Activated CD4-positive, alpha-beta T cell treated with anti-CD3 and anti-CD28 coated beads, Interleukin-2, Interleukin-6, amounts not matched to agents 100 ng/mL and 50 ng/mL, durations not matched to agents 16 hours and 8 hours (primary cell): ENCODE results near the gene ZSCAN10.
"Not testable (repeated sequence)": the region's sequence is repeated elsewhere in the genome, so short reads cannot be mapped to it uniquely, and the experiment has no call there.

Source experiments
- DNase-seq: peaks from one replicate; pipeline ENCODE4 v3.0.0-alpha.2; 2020

ZSCAN10 gene

GRCh38 chr16:3059041-3059722 lies 39.9 kb downstream of the ZSCAN10 start:
- DNase-seq: peak; percentile 94

GRCh38 chr16:3058139-3059030 lies 40.7 kb downstream of the ZSCAN10 start:
- peak; percentile 74 for DNase-seq

- DNase-seq: peak; percentile 66
Observed at GRCh38 chr16:3057181-3058138, 41.6 kb downstream of the ZSCAN10 start.

GRCh38 chr16:3056336-3057180 lies 42.5 kb downstream of the ZSCAN10 start:
- no peak for DNase-seq

- not testable (repeated sequence) for DNase-seq
Observed at GRCh38 chr16:3055734-3056115, 43.4 kb downstream of the ZSCAN10 start.

GRCh38 chr16:3054965-3055733 lies 43.9 kb downstream of the ZSCAN10 start:
- peak; percentile 82 for DNase-seq

- peak; percentile 39 for DNase-seq
Observed at GRCh38 chr16:3053330-3053710, 45.8 kb downstream of the ZSCAN10 start.

- peak; percentile 41 for DNase-seq
Observed at GRCh38 chr16:3052571-3053329, 46.3 kb downstream of the ZSCAN10 start.

GRCh38 chr16:3051494-3051893 lies 47.6 kb downstream of the ZSCAN10 start:
- peak; percentile 35 for DNase-seq

GRCh38 chr16:3051009-3051408 lies 48.1 kb downstream of the ZSCAN10 start:
- DNase-seq: no peak

- DNase-seq: no peak
Observed at GRCh38 chr16:3050487-3050886, 48.6 kb downstream of the ZSCAN10 start.

- no peak for DNase-seq
Observed at GRCh38 chr16:3049921-3050481, 49.1 kb downstream of the ZSCAN10 start.

- peak; percentile 19 for DNase-seq
Observed at GRCh38 chr16:3047387-3047720, 51.7 kb downstream of the ZSCAN10 start.

- DNase-seq: peak; percentile 43
Observed at GRCh38 chr16:3046641-3047386, 52.3 kb downstream of the ZSCAN10 start.

GRCh38 chr16:3045758-3046640 lies 53.1 kb downstream of the ZSCAN10 start, which contains the start of gene MMP25:
MMP25 (plus strand) TSS chr16:3046561; CDS start chr16:3046918, 357 bp downstream.
- peak; percentile 41 for DNase-seq

- no peak for DNase-seq
Observed at GRCh38 chr16:3044708-3045107, 54.4 kb downstream of the ZSCAN10 start.

GRCh38 chr16:3042376-3042775 lies 56.7 kb downstream of the ZSCAN10 start:
- no peak for DNase-seq

- no peak for DNase-seq
Observed at GRCh38 chr16:3038896-3039295, 60.2 kb downstream of the ZSCAN10 start.
